ENCODE data around the gene UFM1. TPM values are rescaled to one million over a fixed set of nuclear protein-coding genes. Genes with fewer than 3 reads are reported as not detected.
A peak's percentile ranks its signal among the peaks of the same experiment; 100 is the strongest.

The UFM1 gene
- total RNA-seq, 8 experiments from 2014 or later, result 33.8 to 181 (median 101) TPM

DNA sequence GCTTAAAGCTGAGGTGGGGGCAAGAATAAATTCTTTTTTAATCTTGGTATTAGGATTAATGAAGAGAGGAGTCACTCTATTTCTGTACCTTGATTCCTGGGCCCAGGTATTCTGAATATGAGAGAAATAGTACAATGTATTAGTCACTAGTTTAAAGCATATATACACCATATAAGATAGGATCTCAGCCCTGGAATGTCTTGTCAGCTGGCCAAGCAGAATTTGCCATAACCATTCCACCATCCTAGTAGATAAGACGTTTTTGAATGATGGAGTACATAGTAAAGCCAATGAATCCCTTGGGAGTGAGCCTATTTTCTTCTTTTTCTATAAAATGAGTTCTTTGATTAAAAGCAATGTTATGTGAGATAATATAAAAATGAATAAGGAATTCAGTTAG, 55.6 kb downstream of the UFM1 start:
- WGBS, 10 experiments, result 17 to 86% (median 33%) methylated on average over 1 of the region's 1 CpG; no CpG with 5 or more reads in 3 of the 10 experiments
- H3K27ac ChIP-seq, result no peak overlapping the region
- ATAC-seq (replicated peaks in 6 of 8), result no peak
- no peaks in the 10 kb centered on the region for H3K4me1 ChIP-seq (replicated peaks in 1 of 2)
- H3K4me3 ChIP-seq, result no peak overlapping the region
- in situ Hi-C loops (cut with MboI; ENCODE audit: low pct_unique_long_range_greater_than_20kb in 2 of 9, low sequenced_read_pairs in 9 of 9, unreplicated experiment in 9 of 9), result no loop called here

GRCh38 chr13:38409771-38410170, 60.1 kb downstream of the UFM1 start:
- WGBS, 10 experiments, result 26 to 100% (median 100%) methylated on average over 1 to 2 of the region's 2 CpGs; no CpG with 5 or more reads in 1 of the 10 experiments
- no peaks in the 10 kb centered on the region for H3K4me1 ChIP-seq (replicated peaks in 1 of 2)
- no peak overlapping the region for H3K27ac ChIP-seq
- no peak overlapping the region for H3K4me3 ChIP-seq
- ATAC-seq (replicated peaks in 6 of 8), result peak in 3 of 8 experiments; percentile 31 to 75 (median 53)
- in situ Hi-C loops (cut with MboI; ENCODE audit: low pct_unique_long_range_greater_than_20kb in 2 of 9, low sequenced_read_pairs in 9 of 9, unreplicated experiment in 9 of 9), result no loop called here

DNA sequence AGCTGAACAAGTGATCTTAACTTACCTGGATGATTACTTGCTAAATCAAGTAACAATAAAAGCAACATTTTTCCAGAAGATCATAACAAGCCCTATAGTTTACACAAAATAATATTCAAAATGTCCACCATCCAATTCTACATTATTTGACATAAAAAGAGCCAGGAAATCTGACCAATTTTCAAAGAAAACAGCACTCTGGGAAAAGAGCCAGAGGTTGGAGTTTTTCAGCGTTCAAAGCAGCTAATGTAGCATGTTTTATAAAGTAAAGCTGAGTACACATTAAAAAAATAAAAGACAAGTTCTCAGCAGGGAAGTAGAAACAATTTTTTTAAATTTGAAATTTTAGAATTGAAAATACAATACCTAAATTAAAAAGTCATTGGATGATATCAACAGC, 62.6 kb downstream of the UFM1 start:
- no peak for ATAC-seq (replicated peaks in 6 of 8)

More for the DNA sequence above, 62.6 kb downstream of the UFM1 start:
- Histone ChIP-seq H3K27ac (no peak overlapping the region), H3K4me1 (replicated peaks in 1 of 2) (no peaks in the 10 kb centered on the region), H3K4me3 (no peak overlapping the region)
- WGBS, 10 experiments, result 0 to 100% (median 89%) methylated on average over 1 of the region's 1 CpG; no CpG with 5 or more reads in 1 of the 10 experiments
- in situ Hi-C loops (cut with MboI; ENCODE audit: low pct_unique_long_range_greater_than_20kb in 2 of 9, low sequenced_read_pairs in 9 of 9, unreplicated experiment in 9 of 9), result no loop called here
